CD4-positive, alpha-beta memory T cell (primary cell): Measurements from ENCODE around the gene AP5Z1. TPM values are rescaled to one million over a fixed set of nuclear protein-coding genes. Genes with fewer than 3 reads are reported as not detected.
A peak's percentile ranks its signal among the peaks of the same experiment; 100 is the strongest.

Source experiments
- CTCF ChIA-PET: fragments of 350-600 bp; sonication (Branson Sonifier 250); formaldehyde crosslinking; loops from one replicate; lab custom pipeline; 2021; ENCODE audit warnings: inconsistent platforms; ENCODE audit not compliant: partially characterized antibody; lab: Charles Lee
- POLR2A ChIA-PET: fragments of 350-600 bp; sonication (Branson Sonifier 250); formaldehyde crosslinking; loops from one replicate; lab custom pipeline; 2021; ENCODE audit not compliant: partially characterized antibody; lab: Charles Lee
- DNase-seq, 5 donors: peaks; one replicate each; pipeline versions ENCODE4 v3.0.0 to v3.0.0-alpha.2; 2020 to 2022; ENCODE audit warnings: mixed read lengths in 1 of 5
- H3K27ac ChIP-seq: one replicate; pipeline ENCODE4 v1.7.0; 2013; ENCODE audit warnings: low read depth, low read length
- H3K27me3 ChIP-seq: 2 replicates; pipeline ENCODE4 v1.7.0; 2013; ENCODE audit warnings: mild to moderate bottlenecking, low read length, moderate library complexity; ENCODE audit not compliant: insufficient read depth
- H3K36me3 ChIP-seq: 2 replicates; pipeline ENCODE4 v1.7.0; 2013; ENCODE audit warnings: mild to moderate bottlenecking, low read length, moderate library complexity; ENCODE audit not compliant: insufficient read depth
- H3K4me1 ChIP-seq: 2 replicates; pipeline ENCODE4 v1.7.0; 2013; ENCODE audit warnings: mild to moderate bottlenecking, low read length, moderate library complexity; ENCODE audit not compliant: insufficient read depth
- H3K4me3 ChIP-seq, 2 donors: one replicate each; pipeline ENCODE4 v1.7.0; 2013; ENCODE audit warnings: low read length in 2 of 2, mild to moderate bottlenecking in 1 of 2
- H3K9me3 ChIP-seq, 2 donors: one replicate each; pipeline ENCODE4 v1.7.0; 2013; ENCODE audit warnings: low read length in 2 of 2, control low read depth in 1 of 2; ENCODE audit not compliant: control insufficient read depth in 1 of 2
- H3K27ac Mint-ChIP-seq, 7 donors: one replicate each; pipeline ENCODE4 v1.8.0; 2020 to 2021; ENCODE audit warnings: mixed read lengths in 7 of 7, mild to moderate bottlenecking in 6 of 7, inconsistent platforms in 3 of 7, moderate library complexity in 3 of 7
- H3K27me3 Mint-ChIP-seq, 2 donors: one replicate each; pipeline ENCODE4 v1.8.0; 2020 to 2021; ENCODE audit warnings: mixed read lengths in 2 of 2
- H3K36me3 Mint-ChIP-seq, 2 donors: one replicate each; pipeline ENCODE4 v1.8.0; 2020 to 2021; ENCODE audit warnings: mixed read lengths in 2 of 2, inconsistent platforms in 1 of 2, mild to moderate bottlenecking in 1 of 2
- H3K4me1 Mint-ChIP-seq, 4 donors: one replicate each; pipeline ENCODE4 v1.8.0; 2020 to 2021; ENCODE audit warnings: mixed read lengths in 4 of 4, mild to moderate bottlenecking in 1 of 4
- H3K4me3 Mint-ChIP-seq, 8 donors: one replicate each; pipeline ENCODE4 v1.8.0; 2020 to 2021; ENCODE audit warnings: mixed read lengths in 8 of 8, mild to moderate bottlenecking in 7 of 8, moderate library complexity in 6 of 8, inconsistent platforms in 3 of 8
- H3K9me3 Mint-ChIP-seq, 8 donors: one replicate each; pipeline ENCODE4 v1.8.0; 2020 to 2021; ENCODE audit warnings: mixed read lengths in 8 of 8, mild to moderate bottlenecking in 5 of 8, inconsistent platforms in 3 of 8, moderate library complexity in 1 of 8
- intact Hi-C: fragments of 100-400 bp; cut with micrococcal nuclease; formaldehyde crosslinking; loops from one replicate; pipeline ENCODE4 v1.15.1; 2023
- polyA plus RNA-seq, 2 donors: library from polyadenylated mRNA; unstranded; fragments of 300-500 nt; fragmentation: Illumina TruSeq; gene quantifications; one replicate each; pipeline ENCODE4 v1.2.3, GENCODE V29; 2021
- total RNA-seq, 2 experiments: library from RNA; stranded (reverse); gene quantifications; one replicate each; pipeline ENCODE4 v1.2.3, GENCODE V29; 2021

Gene AP5Z1
- total and polyA plus RNA-seq, 4 experiments from 2014 or later: 29.1 to 103 (median 70.4) TPM

GRCh38 chr7:4794591-4795350 is 19.3 kb downstream of the AP5Z1 start:
- Mint-ChIP-seq H3K27ac (peak overlapping the region in 2 of 7 donors; percentile 18 to 74), H3K27me3 (no peaks in the 10 kb centered on the region), H3K4me3 (peak overlapping the region in 2 of 8 donors; percentile 6 to 61), H3K4me1 (peaks cover 1 to 12% (median 9%) of the 10 kb centered on the region in 4 donors), H3K36me3 (peaks cover 0 to 11% of the 10 kb centered on the region in 2 donors), H3K9me3 (no peaks in the 10 kb centered on the region)
- ChIA-PET CTCF (interaction anchor here (2.2 to 7.0 kb wide), 3 partner anchors 179 to 292 kb away, joined by 7 to 62 read pairs (median 25); no protein-coding TSS in a partner anchor), POLR2A (interaction anchor here (1.0 to 4.4 kb wide), 2 partner anchors 18 to 20 kb away, joined by 3 to 56 read pairs; partner anchors contain the start of gene AP5Z1)
- Histone ChIP-seq H3K4me3 (no peak overlapping the region), H3K9me3 (no peaks in the 10 kb centered on the region), H3K36me3 (peaks cover 13% of the 10 kb centered on the region), H3K4me1 (peaks cover 5% of the 10 kb centered on the region), H3K27me3 (no peaks in the 10 kb centered on the region), H3K27ac (no peak overlapping the region)
- DNase-seq: no peak
- intact Hi-C loops: loop anchor here (5.0 kb wide), 1 partner anchor 178 kb away; no protein-coding TSS in a partner anchor

DNA sequence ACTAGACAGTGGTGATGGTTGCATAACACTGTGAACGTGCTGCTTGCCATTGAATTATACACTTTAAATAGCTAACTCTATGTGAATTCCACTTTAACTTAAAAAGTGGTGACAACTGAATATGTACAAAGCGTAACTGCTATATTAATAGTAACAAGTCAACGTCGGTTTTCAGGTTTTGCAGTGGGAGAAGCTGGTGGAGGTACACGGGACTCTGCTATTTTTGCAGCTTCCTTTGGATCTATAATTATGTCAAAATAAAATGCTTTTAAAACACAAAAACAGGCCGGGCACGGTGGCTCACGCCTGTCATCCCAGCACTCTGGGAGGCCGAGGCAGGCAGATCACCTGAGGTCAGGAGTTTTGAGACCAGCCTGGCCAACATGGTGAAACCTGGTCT is 21.0 kb downstream of the AP5Z1 start:
- peaks cover 0 to 3% of the 10 kb centered on the region in 2 donors for H3K36me3 Mint-ChIP-seq
- intact Hi-C loops: loop anchor here (5.0 kb wide), 1 partner anchor 176 kb away; no protein-coding TSS in a partner anchor

DNA sequence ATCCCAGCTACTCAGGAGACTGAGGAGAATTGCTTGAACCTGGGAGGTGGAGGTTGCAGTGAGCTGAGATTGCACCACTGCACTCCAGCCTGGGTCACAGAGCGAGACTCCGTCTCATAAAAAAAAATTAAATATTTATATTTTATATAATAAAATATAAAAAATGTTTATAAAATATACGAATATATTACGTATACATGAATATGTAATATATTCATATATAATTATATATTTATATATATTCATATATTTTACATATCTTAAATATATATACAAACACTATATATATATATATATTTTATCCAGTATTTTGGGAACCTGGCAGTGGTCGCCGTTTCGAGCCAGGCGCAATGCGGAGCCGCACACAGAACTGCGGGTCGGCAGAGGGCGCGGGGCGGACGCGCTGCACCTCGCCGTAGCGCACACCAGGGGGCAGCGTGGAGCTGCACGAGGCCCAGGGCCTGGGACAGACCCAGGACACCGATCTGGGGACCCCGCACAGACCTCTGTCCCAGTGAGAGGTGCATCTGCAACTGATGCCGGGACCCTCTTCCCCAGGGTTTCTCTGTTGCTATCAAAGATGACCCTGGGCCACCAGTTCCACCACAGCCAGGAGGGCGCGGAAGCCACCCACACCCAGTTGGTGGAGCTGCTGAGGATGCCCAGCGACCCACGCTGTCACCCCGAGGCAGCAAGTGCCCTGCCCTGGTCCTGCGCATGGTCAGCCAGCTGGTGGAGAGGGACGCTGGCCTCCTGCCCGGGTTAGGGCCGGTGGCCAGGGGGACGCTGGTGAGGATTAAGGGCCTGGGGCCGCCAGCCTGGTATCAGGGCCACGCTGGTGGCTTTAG is 22.7 kb downstream of the AP5Z1 start:
- Mint-ChIP-seq H3K4me3 (no peak overlapping the region), H3K27me3 (no peaks in the 10 kb centered on the region), H3K4me1 (peaks cover 1 to 12% (median 6%) of the 10 kb centered on the region in 4 donors), H3K36me3 (no peaks in the 10 kb centered on the region), H3K9me3 (no peaks in the 10 kb centered on the region), H3K27ac (no peak overlapping the region)
- Histone ChIP-seq H3K4me1 (no peaks in the 10 kb centered on the region), H3K9me3 (no peaks in the 10 kb centered on the region), H3K27me3 (no peaks in the 10 kb centered on the region), H3K4me3 (no peak overlapping the region), H3K27ac (no peak overlapping the region), H3K36me3 (no peaks in the 10 kb centered on the region)
- ChIA-PET POLR2A (interaction anchor here (0.7 to 1.6 kb wide), 2 partner anchors 22 to 393 kb away, joined by 3 to 11 read pairs; partner anchors contain the start of gene AP5Z1), CTCF (interaction anchor here (1.1 to 7.0 kb wide), 7 partner anchors 10 to 288 kb away, joined by 3 to 62 read pairs (median 5); partner anchors contain the start of gene AP5Z1)
- intact Hi-C loops: loop anchor here (1.0 to 5.0 kb wide), 2 partner anchors 174 to 287 kb away; no protein-coding TSS in a partner anchor
- DNase-seq: peak in 4 of 5 donors; percentile 45 to 59 (median 53)

More for the DNA sequence above, 21.0 kb downstream of the AP5Z1 start:
- Mint-ChIP-seq H3K9me3 (no peaks in the 10 kb centered on the region), H3K4me3 (no peak overlapping the region), H3K27ac (peak overlapping the region in 1 of 7 donors; percentile 74), H3K27me3 (no peaks in the 10 kb centered on the region), H3K4me1 (peaks cover 3 to 12% (median 8%) of the 10 kb centered on the region in 4 donors)
- no peak overlapping the region for H3K4me3 ChIP-seq
- ChIA-PET POLR2A (no interaction called here), CTCF (interaction anchor here (0.8 to 7.0 kb wide), 5 partner anchors 10 to 289 kb away, joined by 3 to 62 read pairs (median 4); partner anchors contain the start of genes AP5Z1 and RBAK)
- no peak for DNase-seq
- peaks cover 5% of the 10 kb centered on the region for H3K4me1 ChIP-seq
- no peaks in the 10 kb centered on the region for H3K9me3 ChIP-seq
- H3K36me3 ChIP-seq: peaks cover 1% of the 10 kb centered on the region
- H3K27ac ChIP-seq: no peak overlapping the region
- no peaks in the 10 kb centered on the region for H3K27me3 ChIP-seq

DNA sequence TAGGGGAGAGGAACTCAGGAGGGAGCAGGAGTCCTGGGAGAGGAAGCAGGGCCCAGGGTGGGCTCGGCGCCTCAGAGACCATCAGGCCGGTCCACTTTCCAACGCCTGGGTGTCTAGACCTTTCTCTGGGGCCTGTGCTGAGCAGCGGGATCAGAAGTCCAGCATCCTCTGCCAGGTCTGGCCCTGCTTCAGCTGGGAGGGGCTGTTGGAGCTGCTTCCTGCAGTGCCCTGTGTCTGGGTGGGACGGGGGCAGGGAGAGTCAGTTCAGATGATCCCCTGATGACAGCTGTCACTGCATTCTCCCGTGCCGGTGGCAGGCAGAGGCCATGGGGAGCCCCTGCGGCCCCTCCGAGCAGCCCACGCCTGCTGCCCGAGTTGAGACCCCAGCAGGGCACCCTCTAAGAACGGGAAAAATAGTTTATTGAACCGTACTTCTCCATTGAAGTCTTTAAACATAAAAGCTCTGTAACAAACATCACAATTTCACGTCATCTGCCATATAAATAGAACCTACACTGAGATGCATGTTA is 23.3 kb downstream of the AP5Z1 start:
- Histone ChIP-seq H3K4me3 (no peak overlapping the region), H3K36me3 (no peaks in the 10 kb centered on the region), H3K9me3 (no peaks in the 10 kb centered on the region), H3K27ac (no peak overlapping the region), H3K4me1 (no peaks in the 10 kb centered on the region), H3K27me3 (no peaks in the 10 kb centered on the region)
- DNase-seq: no peak
- H3K27ac Mint-ChIP-seq: no peak overlapping the region
- peak overlapping the region in 1 of 8 donors; percentile 13 for H3K4me3 Mint-ChIP-seq
- no peaks in the 10 kb centered on the region for H3K36me3 Mint-ChIP-seq
- POLR2A ChIA-PET: interaction anchor here (0.7 to 1.6 kb wide), 2 partner anchors 23 to 392 kb away, joined by 3 to 11 read pairs; partner anchors contain the start of gene AP5Z1
- H3K27me3 Mint-ChIP-seq: no peaks in the 10 kb centered on the region
- peaks cover 1 to 10% (median 6%) of the 10 kb centered on the region in 4 donors for H3K4me1 Mint-ChIP-seq
- intact Hi-C loops: loop anchor here (1.0 to 5.0 kb wide), 2 partner anchors 174 to 287 kb away; no protein-coding TSS in a partner anchor
- H3K9me3 Mint-ChIP-seq: no peaks in the 10 kb centered on the region
- CTCF ChIA-PET: interaction anchor here (0.6 to 7.0 kb wide), 8 partner anchors 9 to 291 kb away, joined by 3 to 62 read pairs (median 4); partner anchors contain the start of gene AP5Z1

- no peak overlapping the region for H3K4me3 ChIP-seq
- H3K4me1 ChIP-seq: no peaks in the 10 kb centered on the region
- Mint-ChIP-seq H3K27me3 (no peaks in the 10 kb centered on the region), H3K36me3 (no peaks in the 10 kb centered on the region), H3K4me1 (peaks cover 0 to 2% (median 1%) of the 10 kb centered on the region in 4 donors), H3K9me3 (no peaks in the 10 kb centered on the region), H3K27ac (no peak overlapping the region), H3K4me3 (no peak overlapping the region)
- no peak for DNase-seq
- no peaks in the 10 kb centered on the region for H3K27me3 ChIP-seq
- H3K9me3 ChIP-seq: no peaks in the 10 kb centered on the region
- no peaks in the 10 kb centered on the region for H3K36me3 ChIP-seq
- CTCF ChIA-PET: interaction anchor here (0.6 to 7.0 kb wide), 4 partner anchors 24 to 290 kb away, joined by 4 to 62 read pairs (median 8); partner anchors contain the start of gene AP5Z1
- no peak overlapping the region for H3K27ac ChIP-seq
- intact Hi-C loops: loop anchor here (5.0 kb wide), 1 partner anchor 173 kb away; no protein-coding TSS in a partner anchor
- POLR2A ChIA-PET: no interaction called here
Measured at GRCh38 chr7:4799508-4800268, 24.3 kb downstream of the AP5Z1 start.

DNA sequence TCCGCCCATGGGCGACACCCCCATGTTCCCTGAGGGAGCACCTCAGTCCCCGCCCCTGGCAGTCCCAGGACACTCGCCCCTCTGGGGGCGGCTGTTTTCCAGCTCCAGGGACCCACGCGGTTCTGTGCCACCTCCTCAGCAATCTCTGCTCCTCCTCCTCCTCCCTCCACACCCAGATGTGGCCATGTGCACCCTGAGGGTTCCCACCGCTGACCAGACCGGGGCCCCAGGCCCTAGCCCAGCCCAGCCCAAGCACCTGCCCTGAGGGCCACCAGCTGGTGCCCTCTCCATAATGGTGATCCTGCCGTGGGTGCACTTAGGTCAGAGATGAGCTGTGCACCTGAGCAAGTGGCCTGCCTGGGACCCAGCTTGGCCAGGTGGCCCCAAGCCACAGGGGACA is 25.1 kb downstream of the AP5Z1 start:
- no peak overlapping the region for H3K27ac Mint-ChIP-seq
- CTCF ChIA-PET: interaction anchor here (7.0 kb wide), 1 partner anchor 285 kb away, joined by 62 read pairs; no protein-coding TSS in a partner anchor
- H3K27me3 ChIP-seq: no peaks in the 10 kb centered on the region

More for the DNA sequence above, 25.1 kb downstream of the AP5Z1 start:
- Histone ChIP-seq H3K27ac (no peak overlapping the region), H3K4me1 (no peaks in the 10 kb centered on the region), H3K4me3 (no peak overlapping the region), H3K36me3 (no peaks in the 10 kb centered on the region), H3K9me3 (no peaks in the 10 kb centered on the region)
- POLR2A ChIA-PET: no interaction called here
- DNase-seq: no peak
- Mint-ChIP-seq H3K9me3 (no peaks in the 10 kb centered on the region), H3K4me1 (peaks cover 0 to 1% (median 0%) of the 10 kb centered on the region in 4 donors), H3K4me3 (no peak overlapping the region), H3K36me3 (no peaks in the 10 kb centered on the region), H3K27me3 (no peaks in the 10 kb centered on the region)
- intact Hi-C loops: no loop called here
